ENCODE results near the gene OR8B8. TPM values are rescaled to one million over a fixed set of nuclear protein-coding genes. Genes with fewer than 3 reads are reported as not detected.
"Not testable (repeated sequence)": the region's sequence is repeated elsewhere in the genome, so short reads cannot be mapped to it uniquely, and the experiment has no call there.

The OR8B8 gene
- total RNA-seq, 5 donors from 2014 or later (not counting 1 experiment from before 2014, with no cell fraction given) = not detected

DNA sequence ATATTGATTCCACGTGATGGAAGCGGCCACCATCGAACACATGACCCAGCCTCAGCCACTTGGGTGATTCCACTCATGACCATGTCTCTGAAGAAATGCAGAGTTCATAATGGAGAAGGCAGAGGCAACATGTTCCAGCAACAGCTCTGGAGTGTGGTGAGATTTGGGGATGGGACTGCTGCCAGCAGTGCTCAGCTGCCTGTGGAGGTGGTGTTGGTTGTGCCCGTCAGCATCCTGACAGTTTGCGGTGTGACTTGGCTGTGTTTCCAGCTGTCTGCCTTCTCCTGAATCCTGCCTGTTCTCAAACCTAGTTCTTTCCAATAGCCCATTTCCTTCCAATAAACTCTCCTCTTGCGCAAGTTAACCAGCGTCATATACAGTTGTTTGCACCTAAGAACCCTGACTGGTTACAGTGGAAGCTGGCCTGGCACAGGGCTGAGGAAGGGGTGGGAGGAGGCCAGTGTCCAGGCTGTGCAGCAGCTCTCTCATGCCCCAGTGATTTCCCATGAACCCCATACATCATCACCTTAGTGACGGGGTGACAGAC lies 22.0 kb upstream of the OR8B8 start:
- no peak overlapping the region for H3K4me3 ChIP-seq (ENCODE audit: control insufficient read depth in 1 of 2, extremely low read depth in 1 of 2, low read length in 1 of 2)
- CTCF ChIA-PET = no interaction called here
- no peaks in the 10 kb centered on the region for H3K36me3 Mint-ChIP-seq
- ATAC-seq (replicated peaks in 1 of 4) = no peak
- no peak overlapping the region for H3K27ac Mint-ChIP-seq
- H3K4me1 ChIP-seq (ENCODE audit: control insufficient read depth in 1 of 2, extremely low read depth in 1 of 2, insufficient read depth in 2 of 2, low read length in 2 of 2) = no peaks in the 10 kb centered on the region
- no peak overlapping the region for H3K4me3 Mint-ChIP-seq
- no peaks in the 10 kb centered on the region for H3K27me3 ChIP-seq (replicated peaks in 1 of 2; ENCODE audit: control insufficient read depth in 2 of 2, extremely low read depth in 1 of 2, insufficient read depth in 2 of 2, low read length in 1 of 2)
- no peaks in the 10 kb centered on the region for H3K4me1 Mint-ChIP-seq
- H3K27me3 Mint-ChIP-seq = peaks cover 6 to 7% of the 10 kb centered on the region in 2 donors
- 93% methylated on average over 5 of the region's 8 CpGs for WGBS (ENCODE audit: insufficient coverage)
- H3K27ac ChIP-seq (ENCODE audit: low read length) = no peak overlapping the region
- H3K9me3 Mint-ChIP-seq = no peaks in the 10 kb centered on the region
- no peak for DNase-seq
- H3K36me3 ChIP-seq (ENCODE audit: control insufficient read depth in 2 of 2, extremely low read depth in 1 of 2, insufficient read depth in 1 of 2, low read length in 1 of 2) = no peaks in the 10 kb centered on the region
- POLR2A ChIA-PET = no interaction called here
- no peaks in the 10 kb centered on the region for H3K9me3 ChIP-seq

DNA sequence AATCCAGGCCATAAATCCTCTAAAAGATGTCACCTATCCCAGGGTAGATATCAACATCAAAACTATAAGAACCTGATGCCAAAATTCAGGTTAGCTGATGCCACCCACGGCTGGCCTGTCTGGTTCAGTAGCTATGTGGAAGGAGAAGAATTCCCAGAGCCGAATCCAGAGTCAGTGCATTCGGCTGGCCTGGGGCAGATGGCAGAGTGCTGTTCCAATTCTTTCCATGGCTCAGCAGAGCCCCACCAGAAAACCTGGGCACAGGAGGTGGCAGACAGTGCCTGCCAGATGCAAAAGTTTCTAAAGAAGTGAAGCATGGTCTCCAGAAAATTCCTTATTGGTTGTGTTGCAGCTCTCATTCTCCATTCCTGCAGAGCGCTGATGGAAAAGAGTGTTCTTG lies 19.9 kb upstream of the OR8B8 start:
- Mint-ChIP-seq H3K4me1 (no peaks in the 10 kb centered on the region), H3K27me3 (peaks cover 3 to 14% of the 10 kb centered on the region in 2 donors), H3K27ac (no peak overlapping the region), H3K9me3 (no peaks in the 10 kb centered on the region), H3K36me3 (no peaks in the 10 kb centered on the region), H3K4me3 (no peak overlapping the region)
- Histone ChIP-seq H3K27ac (ENCODE audit: low read length) (no peak overlapping the region), H3K36me3 (ENCODE audit: control insufficient read depth in 2 of 2, extremely low read depth in 1 of 2, insufficient read depth in 1 of 2, low read length in 1 of 2) (no peaks in the 10 kb centered on the region), H3K9me3 (no peaks in the 10 kb centered on the region), H3K27me3 (replicated peaks in 1 of 2; ENCODE audit: control insufficient read depth in 2 of 2, extremely low read depth in 1 of 2, insufficient read depth in 2 of 2, low read length in 1 of 2) (no peaks in the 10 kb centered on the region), H3K4me3 (ENCODE audit: control insufficient read depth in 1 of 2, extremely low read depth in 1 of 2, low read length in 1 of 2) (no peak overlapping the region), H3K4me1 (ENCODE audit: control insufficient read depth in 1 of 2, extremely low read depth in 1 of 2, insufficient read depth in 2 of 2, low read length in 2 of 2) (no peaks in the 10 kb centered on the region)
- CTCF ChIA-PET = no interaction called here
- POLR2A ChIA-PET = no interaction called here
- no peak for DNase-seq
- ATAC-seq (replicated peaks in 1 of 4) = no peak
- WGBS (ENCODE audit: insufficient coverage) = 48% methylated on average over 3 of the region's 4 CpGs

- ChIA-PET POLR2A (no interaction called here), CTCF (no interaction called here)
- Histone ChIP-seq H3K36me3 (ENCODE audit: control insufficient read depth in 2 of 2, extremely low read depth in 1 of 2, insufficient read depth in 1 of 2, low read length in 1 of 2) (no peaks in the 10 kb centered on the region), H3K27ac (ENCODE audit: low read length) (no peak overlapping the region), H3K4me1 (ENCODE audit: control insufficient read depth in 1 of 2, extremely low read depth in 1 of 2, insufficient read depth in 2 of 2, low read length in 2 of 2) (no peaks in the 10 kb centered on the region), H3K27me3 (replicated peaks in 1 of 2; ENCODE audit: control insufficient read depth in 2 of 2, extremely low read depth in 1 of 2, insufficient read depth in 2 of 2, low read length in 1 of 2) (no peaks in the 10 kb centered on the region), H3K9me3 (no peaks in the 10 kb centered on the region), H3K4me3 (ENCODE audit: control insufficient read depth in 1 of 2, extremely low read depth in 1 of 2, low read length in 1 of 2) (no peak overlapping the region)
- H3K4me1 Mint-ChIP-seq = no peaks in the 10 kb centered on the region
- DNase-seq (no peak), ATAC-seq (replicated peaks in 1 of 4) (no peak)
- no peaks in the 10 kb centered on the region for H3K36me3 Mint-ChIP-seq
- no peak overlapping the region for H3K4me3 Mint-ChIP-seq
- H3K27ac Mint-ChIP-seq = no peak overlapping the region
- peaks cover 3 to 12% of the 10 kb centered on the region in 2 donors for H3K27me3 Mint-ChIP-seq
- no peaks in the 10 kb centered on the region for H3K9me3 Mint-ChIP-seq
- WGBS (ENCODE audit: insufficient coverage) = 69% methylated on average over 2 of the region's 5 CpGs
Measured at GRCh38 chr11:124463990-124464389, 18.5 kb upstream of the OR8B8 start.

DNA sequence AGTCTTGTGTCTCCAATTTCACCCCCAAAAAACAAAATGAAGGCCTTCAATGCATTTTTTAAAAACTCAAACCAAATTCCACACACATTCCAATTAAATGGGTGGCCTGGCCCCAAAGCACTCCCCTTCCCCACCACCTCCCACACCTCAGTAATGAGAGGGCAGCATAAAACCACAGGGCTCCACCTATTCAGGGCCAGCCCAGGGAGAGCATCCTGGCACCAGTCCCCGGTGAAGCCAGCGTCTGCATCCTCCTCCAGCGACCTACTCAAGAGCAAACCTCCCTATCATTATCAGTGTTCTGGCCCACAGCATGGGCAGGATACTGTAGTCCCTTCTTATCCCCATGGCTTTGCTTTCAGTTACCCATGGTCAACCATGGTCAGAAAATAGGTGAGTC lies 17.8 kb upstream of the OR8B8 start:
- no peaks in the 10 kb centered on the region for H3K36me3 ChIP-seq (ENCODE audit: control insufficient read depth in 2 of 2, extremely low read depth in 1 of 2, insufficient read depth in 1 of 2, low read length in 1 of 2)
- Mint-ChIP-seq H3K27me3 (peaks cover 3 to 12% of the 10 kb centered on the region in 2 donors), H3K4me1 (no peaks in the 10 kb centered on the region), H3K36me3 (no peaks in the 10 kb centered on the region), H3K27ac (no peak overlapping the region), H3K4me3 (no peak overlapping the region), H3K9me3 (no peaks in the 10 kb centered on the region)
- DNase-seq (no peak), ATAC-seq (replicated peaks in 1 of 4) (no peak)
- no peaks in the 10 kb centered on the region for H3K27me3 ChIP-seq (replicated peaks in 1 of 2; ENCODE audit: control insufficient read depth in 2 of 2, extremely low read depth in 1 of 2, insufficient read depth in 2 of 2, low read length in 1 of 2)
- ChIA-PET POLR2A (no interaction called here), CTCF (no interaction called here)
- no peaks in the 10 kb centered on the region for H3K9me3 ChIP-seq
- WGBS (ENCODE audit: insufficient coverage) = no CpG with 5 or more reads among the region's 3 CpGs
- no peak overlapping the region for H3K4me3 ChIP-seq (ENCODE audit: control insufficient read depth in 1 of 2, extremely low read depth in 1 of 2, low read length in 1 of 2)
- H3K27ac ChIP-seq (ENCODE audit: low read length) = no peak overlapping the region
- no peaks in the 10 kb centered on the region for H3K4me1 ChIP-seq (ENCODE audit: control insufficient read depth in 1 of 2, extremely low read depth in 1 of 2, insufficient read depth in 2 of 2, low read length in 2 of 2)

DNA sequence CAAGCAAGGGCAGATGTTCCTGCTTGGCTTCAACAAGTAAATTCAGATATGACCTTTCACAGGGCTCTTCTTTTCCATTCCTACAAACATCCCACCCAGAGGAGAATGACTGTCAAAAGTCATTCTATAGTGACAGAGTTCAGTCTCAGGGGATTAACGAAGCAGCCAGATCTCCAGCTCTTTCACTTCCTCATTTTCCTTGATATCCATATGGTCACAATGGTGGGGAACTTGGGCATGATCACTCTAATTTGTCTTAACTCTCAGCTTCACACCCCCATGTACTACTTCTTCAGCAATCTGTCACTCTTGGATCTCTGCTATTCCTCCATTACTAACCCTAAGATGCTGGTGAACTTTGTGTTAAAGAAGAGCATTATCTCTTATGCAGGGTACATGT lies 15.0 kb upstream of the OR8B8 start:
- Mint-ChIP-seq H3K4me3 (no peak overlapping the region), H3K36me3 (no peaks in the 10 kb centered on the region), H3K4me1 (no peaks in the 10 kb centered on the region), H3K27ac (no peak overlapping the region), H3K9me3 (no peaks in the 10 kb centered on the region), H3K27me3 (peaks cover 3 to 16% of the 10 kb centered on the region in 2 donors)
- H3K9me3 ChIP-seq = no peaks in the 10 kb centered on the region
- DNase-seq = no peak
- WGBS (ENCODE audit: insufficient coverage) = no CpG with 5 or more reads among the region's 1 CpG
- no peak for ATAC-seq (replicated peaks in 1 of 4)
- no peaks in the 10 kb centered on the region for H3K27me3 ChIP-seq (replicated peaks in 1 of 2; ENCODE audit: control insufficient read depth in 2 of 2, extremely low read depth in 1 of 2, insufficient read depth in 2 of 2, low read length in 1 of 2)
- H3K4me1 ChIP-seq (ENCODE audit: control insufficient read depth in 1 of 2, extremely low read depth in 1 of 2, insufficient read depth in 2 of 2, low read length in 2 of 2) = no peaks in the 10 kb centered on the region
- no peak overlapping the region for H3K27ac ChIP-seq (ENCODE audit: low read length)
- POLR2A ChIA-PET = no interaction called here
- no peak overlapping the region for H3K4me3 ChIP-seq (ENCODE audit: control insufficient read depth in 1 of 2, extremely low read depth in 1 of 2, low read length in 1 of 2)
- no peaks in the 10 kb centered on the region for H3K36me3 ChIP-seq (ENCODE audit: control insufficient read depth in 2 of 2, extremely low read depth in 1 of 2, insufficient read depth in 1 of 2, low read length in 1 of 2)
- CTCF ChIA-PET = no interaction called here

DNA sequence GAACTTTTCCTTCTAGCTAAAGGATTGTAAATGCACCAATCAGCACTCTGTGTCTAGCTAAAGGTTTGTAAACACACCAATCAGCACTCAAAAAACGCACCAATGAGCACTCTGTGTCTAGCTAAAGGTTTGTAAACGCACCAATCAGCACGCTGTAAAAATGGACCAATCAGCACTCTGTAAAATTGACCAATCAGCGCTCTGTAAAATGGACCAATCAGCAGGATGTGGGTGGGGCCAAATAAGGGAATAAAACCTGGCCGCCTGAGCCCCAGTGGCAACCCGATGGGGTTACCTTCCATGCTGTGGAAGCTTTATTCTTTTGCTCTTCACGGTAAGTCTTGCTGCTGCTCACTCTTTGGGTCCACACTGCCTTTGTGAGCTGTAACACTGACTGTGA lies 13.9 kb upstream of the OR8B8 start:
- WGBS (ENCODE audit: insufficient coverage) = 87% methylated on average over 6 of the region's 7 CpGs
- H3K4me1 ChIP-seq (ENCODE audit: control insufficient read depth in 1 of 2, extremely low read depth in 1 of 2, insufficient read depth in 2 of 2, low read length in 2 of 2); DNase-seq; H3K4me3 ChIP-seq (ENCODE audit: control insufficient read depth in 1 of 2, extremely low read depth in 1 of 2, low read length in 1 of 2); H3K4me1 Mint-ChIP-seq; H3K4me3 Mint-ChIP-seq; H3K9me3 ChIP-seq; H3K27ac Mint-ChIP-seq; H3K36me3 ChIP-seq (ENCODE audit: control insufficient read depth in 2 of 2, extremely low read depth in 1 of 2, insufficient read depth in 1 of 2, low read length in 1 of 2); H3K27ac ChIP-seq (ENCODE audit: low read length); H3K36me3 Mint-ChIP-seq; POLR2A ChIA-PET; ATAC-seq (replicated peaks in 1 of 4); H3K9me3 Mint-ChIP-seq; H3K27me3 ChIP-seq (replicated peaks in 1 of 2; ENCODE audit: control insufficient read depth in 2 of 2, extremely low read depth in 1 of 2, insufficient read depth in 2 of 2, low read length in 1 of 2): not testable (repeated sequence)
- CTCF ChIA-PET = interaction anchor here in 1 of 2 donors (0.6 kb wide), 1 partner anchor 71 kb away, joined by 4 read pairs; no protein-coding TSS in a partner anchor
- H3K27me3 Mint-ChIP-seq = peaks cover 2 to 12% of the 10 kb centered on the region in 2 donors

- no peaks in the 10 kb centered on the region for H3K4me1 Mint-ChIP-seq
- Histone ChIP-seq H3K4me3 (ENCODE audit: control insufficient read depth in 1 of 2, extremely low read depth in 1 of 2, low read length in 1 of 2) (no peak overlapping the region), H3K36me3 (ENCODE audit: control insufficient read depth in 2 of 2, extremely low read depth in 1 of 2, insufficient read depth in 1 of 2, low read length in 1 of 2) (no peaks in the 10 kb centered on the region), H3K27me3 (replicated peaks in 1 of 2; ENCODE audit: control insufficient read depth in 2 of 2, extremely low read depth in 1 of 2, insufficient read depth in 2 of 2, low read length in 1 of 2) (no peaks in the 10 kb centered on the region), H3K9me3 (no peaks in the 10 kb centered on the region), H3K4me1 (ENCODE audit: control insufficient read depth in 1 of 2, extremely low read depth in 1 of 2, insufficient read depth in 2 of 2, low read length in 2 of 2) (no peaks in the 10 kb centered on the region), H3K27ac (ENCODE audit: low read length) (no peak overlapping the region)
- no peak overlapping the region for H3K4me3 Mint-ChIP-seq
- H3K9me3 Mint-ChIP-seq = peaks cover 2 to 14% (median 3%) of the 10 kb centered on the region in 3 donors
- peaks cover 0 to 3% of the 10 kb centered on the region in 2 donors for H3K27me3 Mint-ChIP-seq
- no peak overlapping the region for H3K27ac Mint-ChIP-seq
- POLR2A ChIA-PET = no interaction called here
- no peaks in the 10 kb centered on the region for H3K36me3 Mint-ChIP-seq
- ATAC-seq (replicated peaks in 1 of 4) (no peak), DNase-seq (no peak)
- CTCF ChIA-PET = no interaction called here
- no CpG with 5 or more reads among the region's 2 CpGs for whole genome bisulfite sequencing (ENCODE audit: insufficient coverage)
Measured at GRCh38 chr11:124454552-124454951, 9.1 kb upstream of the OR8B8 start.
